ENCODE data around the gene ARSI. TPM values are rescaled to one million over a fixed set of nuclear protein-coding genes. Genes with fewer than 3 reads are reported as not detected.

ARSI gene
- polyA plus RNA-seq, 1 donor: 2.2 TPM

DNA sequence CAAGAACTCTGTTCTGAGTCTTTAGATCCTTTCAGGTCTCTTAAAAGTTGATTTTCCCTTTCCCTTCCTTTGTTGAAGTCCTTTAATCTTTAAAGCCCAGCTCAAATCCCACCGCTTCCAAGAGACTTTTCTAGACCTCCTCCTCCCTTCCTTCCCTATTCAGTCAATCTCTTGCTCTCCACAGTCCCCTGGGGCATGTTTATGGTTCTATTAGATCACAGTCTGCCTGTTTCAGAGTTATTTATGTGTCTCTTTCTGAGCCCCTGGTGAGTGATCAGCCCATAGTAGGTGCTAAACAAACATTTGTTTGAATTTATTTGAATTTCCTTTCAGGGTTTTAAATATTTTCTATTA, 7.2 kb upstream of the ARSI start:
- 89% methylated on average over 1 of the region's 1 CpG for WGBS (ENCODE audit: insufficient coverage, low lambda C conversion rate)

DNA sequence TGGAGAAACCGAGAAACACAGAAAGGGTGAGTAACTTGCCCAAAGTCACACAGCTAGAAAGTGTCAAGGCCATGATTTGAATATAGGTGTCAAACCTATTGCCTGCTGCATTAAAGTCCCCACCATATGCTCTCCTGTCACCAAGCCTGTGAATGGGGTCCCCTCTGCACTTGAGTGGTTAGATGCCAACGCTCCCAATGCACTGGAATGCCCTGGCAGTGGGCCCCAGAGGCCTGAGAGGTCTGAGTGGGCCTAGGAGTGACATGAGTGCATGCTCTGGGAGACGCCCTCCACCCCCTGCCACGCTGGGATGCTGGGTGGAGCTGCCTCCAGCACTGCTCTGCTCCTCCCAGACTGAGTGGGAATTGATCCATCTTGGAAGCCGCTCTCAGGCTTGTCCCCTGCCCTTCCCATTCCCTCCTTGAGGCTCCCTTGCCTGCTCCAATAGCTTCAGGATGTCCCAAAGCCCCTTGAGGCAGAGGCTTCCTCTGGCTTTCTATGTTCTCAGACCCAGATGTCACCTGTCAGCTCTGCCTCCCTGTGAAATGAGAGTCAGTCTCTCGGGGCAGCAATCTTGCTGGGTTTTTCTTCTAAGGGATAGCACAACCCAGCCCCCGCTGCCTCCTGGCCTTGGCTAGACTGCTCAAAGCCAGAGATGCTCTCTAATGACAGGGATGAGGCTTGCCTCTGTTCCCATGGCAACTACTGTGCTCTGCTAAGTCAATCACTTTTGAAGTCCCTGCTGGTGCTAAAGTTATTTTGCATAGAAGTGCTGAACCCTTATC, 6.6 kb upstream of the ARSI start:
- H3K4me3 ChIP-seq (ENCODE audit: low read length): no peak overlapping the region
- no peaks in the 10 kb centered on the region for H3K4me1 ChIP-seq (ENCODE audit: control insufficient read depth, insufficient read depth, low read length)
- DNase-seq: no peak
- peaks cover 4% of the 10 kb centered on the region for H3K27me3 ChIP-seq (ENCODE audit: control insufficient read depth, insufficient read depth, low read length)
- no peaks in the 10 kb centered on the region for H3K36me3 ChIP-seq (ENCODE audit: control insufficient read depth, insufficient read depth, low read length)
- H3K9me3 ChIP-seq (ENCODE audit: control insufficient read depth, low read depth, low read length): no peaks in the 10 kb centered on the region
- no peak overlapping the region for H3K27ac ChIP-seq (ENCODE audit: low read length)
- WGBS (ENCODE audit: insufficient coverage, low lambda C conversion rate): no CpG with 5 or more reads among the region's 7 CpGs

More for the DNA sequence above, 7.2 kb upstream of the ARSI start:
- no peak for DNase-seq
- no peaks in the 10 kb centered on the region for H3K9me3 ChIP-seq (ENCODE audit: control insufficient read depth, low read depth, low read length)
- H3K27ac ChIP-seq (ENCODE audit: low read length): no peak overlapping the region
- no peak overlapping the region for H3K4me3 ChIP-seq (ENCODE audit: low read length)
- H3K4me1 ChIP-seq (ENCODE audit: control insufficient read depth, insufficient read depth, low read length): no peaks in the 10 kb centered on the region
- H3K27me3 ChIP-seq (ENCODE audit: control insufficient read depth, insufficient read depth, low read length): no peaks in the 10 kb centered on the region
- H3K36me3 ChIP-seq (ENCODE audit: control insufficient read depth, insufficient read depth, low read length): no peaks in the 10 kb centered on the region

DNA sequence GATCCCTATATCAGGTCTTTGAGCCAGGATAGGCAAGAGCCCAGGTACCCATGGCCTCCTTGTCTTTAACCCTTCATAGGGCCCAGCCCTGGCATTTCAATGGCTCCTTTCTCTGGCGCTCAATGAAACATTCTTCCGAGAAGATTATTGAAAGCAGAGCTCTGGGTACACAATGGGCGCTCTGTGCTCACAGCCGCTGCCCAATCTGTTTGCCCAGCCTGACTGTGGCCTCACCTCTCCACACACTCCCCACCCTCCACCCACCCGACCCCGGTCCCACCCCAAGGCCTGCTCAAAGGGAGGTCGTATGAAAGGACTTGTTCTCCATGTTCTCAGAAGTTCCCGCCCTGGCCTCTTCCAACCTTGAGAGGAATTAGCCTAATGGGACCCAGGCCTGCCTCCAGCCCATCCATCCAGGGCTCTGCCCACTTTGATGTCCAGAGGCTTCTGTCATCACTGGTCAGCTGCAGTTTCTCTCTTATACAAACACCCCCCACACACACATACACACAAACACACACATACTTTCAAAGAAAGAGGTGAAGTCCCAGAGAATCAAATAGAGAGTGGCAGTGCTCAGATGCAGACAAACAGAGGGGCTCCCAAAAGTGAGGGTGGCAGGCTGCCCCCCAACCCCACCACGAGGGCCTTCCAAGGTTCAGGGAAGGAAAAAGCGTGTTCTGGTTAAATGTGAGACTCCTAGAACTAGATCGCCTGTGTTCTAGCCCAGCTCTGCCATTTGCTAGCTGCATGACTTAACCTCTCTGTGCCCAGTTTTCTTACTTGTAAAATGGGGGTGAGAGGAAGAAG, 5.1 kb upstream of the ARSI start:
- Histone ChIP-seq H3K4me3 (ENCODE audit: low read length) (no peak overlapping the region), H3K27me3 (ENCODE audit: control insufficient read depth, insufficient read depth, low read length) (peaks cover 17% of the 10 kb centered on the region), H3K9me3 (ENCODE audit: control insufficient read depth, low read depth, low read length) (no peaks in the 10 kb centered on the region), H3K36me3 (ENCODE audit: control insufficient read depth, insufficient read depth, low read length) (no peaks in the 10 kb centered on the region), H3K4me1 (ENCODE audit: control insufficient read depth, insufficient read depth, low read length) (peaks cover 7% of the 10 kb centered on the region), H3K27ac (ENCODE audit: low read length) (no peak overlapping the region)
- DNase-seq: no peak
- WGBS (ENCODE audit: insufficient coverage, low lambda C conversion rate): 100% methylated on average over 1 of the region's 11 CpGs

DNA sequence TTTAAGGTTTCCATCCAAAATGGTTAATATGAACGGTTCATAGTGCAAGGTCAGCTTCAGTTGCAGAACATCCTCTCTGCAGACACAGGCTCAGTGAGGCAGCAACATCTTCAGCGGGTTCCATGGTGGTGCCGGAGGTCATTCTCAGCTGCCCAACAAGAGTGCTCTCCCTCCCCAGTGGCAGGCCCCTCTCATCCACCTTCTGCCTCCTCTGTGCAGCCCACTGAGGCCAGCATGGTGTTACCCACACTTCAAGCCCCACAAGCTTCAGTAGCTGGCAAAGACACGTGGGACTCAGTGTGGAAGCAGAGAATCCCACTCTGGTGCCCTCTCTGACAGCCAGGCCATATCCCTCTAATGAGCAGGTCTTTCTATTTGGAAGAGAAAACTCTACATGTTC, 4.1 kb upstream of the ARSI start:
- H3K27me3 ChIP-seq (ENCODE audit: control insufficient read depth, insufficient read depth, low read length): peaks cover 26% of the 10 kb centered on the region
- no peak overlapping the region for H3K27ac ChIP-seq (ENCODE audit: low read length)
- H3K4me3 ChIP-seq (ENCODE audit: low read length): no peak overlapping the region
- H3K4me1 ChIP-seq (ENCODE audit: control insufficient read depth, insufficient read depth, low read length): peaks cover 7% of the 10 kb centered on the region
- no peaks in the 10 kb centered on the region for H3K9me3 ChIP-seq (ENCODE audit: control insufficient read depth, low read depth, low read length)
- DNase-seq: no peak
- H3K36me3 ChIP-seq (ENCODE audit: control insufficient read depth, insufficient read depth, low read length): no peaks in the 10 kb centered on the region
- WGBS (ENCODE audit: insufficient coverage, low lambda C conversion rate): no CpG with 5 or more reads among the region's 4 CpGs

DNA sequence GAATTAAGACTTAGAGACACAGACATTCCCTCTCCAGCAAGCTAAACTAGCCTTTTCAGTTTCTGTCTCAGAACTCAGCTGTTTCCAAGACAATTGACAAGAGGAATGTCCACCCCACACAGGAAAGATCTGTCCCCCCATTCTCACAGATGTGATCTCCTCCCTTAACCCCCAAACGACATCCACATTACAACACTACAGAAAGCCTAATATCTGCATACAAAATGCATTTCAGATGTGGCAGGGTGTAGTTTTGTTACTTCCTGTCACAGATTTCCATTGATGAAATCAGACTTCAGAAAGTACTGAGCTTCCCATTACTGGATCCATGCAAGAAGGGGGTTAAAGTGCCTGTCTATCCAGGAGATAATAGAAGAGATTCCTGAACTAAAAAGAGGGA, 2.9 kb upstream of the ARSI start:
- peaks cover 7% of the 10 kb centered on the region for H3K4me1 ChIP-seq (ENCODE audit: control insufficient read depth, insufficient read depth, low read length)
- H3K4me3 ChIP-seq (ENCODE audit: low read length): no peak overlapping the region
- no peaks in the 10 kb centered on the region for H3K36me3 ChIP-seq (ENCODE audit: control insufficient read depth, insufficient read depth, low read length)
- no peak for DNase-seq
- WGBS (ENCODE audit: insufficient coverage, low lambda C conversion rate): no CpG with 5 or more reads among the region's 1 CpG
- H3K9me3 ChIP-seq (ENCODE audit: control insufficient read depth, low read depth, low read length): no peaks in the 10 kb centered on the region
- peaks cover 37% of the 10 kb centered on the region for H3K27me3 ChIP-seq (ENCODE audit: control insufficient read depth, insufficient read depth, low read length)
- no peak overlapping the region for H3K27ac ChIP-seq (ENCODE audit: low read length)

DNA sequence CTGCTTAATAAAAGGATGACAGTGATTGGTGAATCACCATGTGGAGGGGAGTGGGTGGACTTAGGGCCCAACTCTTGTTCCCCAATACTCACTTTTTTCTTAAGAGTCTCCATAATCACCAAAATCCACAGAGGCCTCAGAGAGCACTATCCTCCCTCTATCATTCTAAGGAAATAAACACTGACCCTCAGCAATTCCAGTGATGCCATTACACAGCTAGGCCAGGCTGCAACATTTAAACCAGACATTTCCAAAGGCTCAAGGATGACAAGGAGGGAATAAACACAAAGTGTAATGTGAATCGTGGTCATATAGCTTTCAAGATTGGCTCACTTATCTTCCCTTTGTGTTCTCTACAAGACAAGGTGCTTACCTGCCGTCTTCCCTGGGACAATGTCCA, 2.4 kb upstream of the ARSI start:
- no CpG with 5 or more reads among the region's 2 CpGs for WGBS (ENCODE audit: insufficient coverage, low lambda C conversion rate)
- H3K27ac ChIP-seq (ENCODE audit: low read length): no peak overlapping the region

DNA sequence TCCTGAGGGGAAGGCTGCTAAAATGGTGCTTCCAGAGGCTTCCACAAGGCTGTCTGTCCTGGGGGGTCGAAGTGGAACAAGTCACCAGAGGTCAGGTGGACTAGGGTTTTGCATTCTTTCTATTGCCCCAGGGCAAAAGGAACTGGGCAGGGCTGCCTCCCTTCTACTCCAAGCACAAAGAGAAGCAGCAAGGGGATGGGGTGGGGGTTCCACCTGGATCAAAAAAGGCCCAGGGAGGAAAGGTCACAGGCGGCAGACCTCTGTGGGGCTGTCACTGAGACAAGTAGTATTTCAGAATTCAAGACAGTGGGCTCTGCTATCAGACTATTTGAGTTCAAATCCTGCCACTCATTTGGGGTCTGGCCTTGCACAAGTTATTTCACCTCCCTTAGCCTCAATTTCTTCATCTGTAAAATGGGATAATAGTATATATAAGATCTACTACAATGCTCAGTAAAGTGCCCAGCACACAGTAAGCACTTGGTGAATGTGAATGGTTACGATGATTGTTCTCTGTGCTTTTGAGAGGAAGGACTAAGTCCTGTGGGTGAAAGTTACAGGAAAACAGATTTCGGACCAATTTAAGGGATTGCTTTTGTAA, 1.9 kb upstream of the ARSI start:
- DNase-seq: no peak
- Histone ChIP-seq H3K36me3 (ENCODE audit: control insufficient read depth, insufficient read depth, low read length) (no peaks in the 10 kb centered on the region), H3K27ac (ENCODE audit: low read length) (no peak overlapping the region), H3K27me3 (ENCODE audit: control insufficient read depth, insufficient read depth, low read length) (peaks cover 41% of the 10 kb centered on the region), H3K9me3 (ENCODE audit: control insufficient read depth, low read depth, low read length) (no peaks in the 10 kb centered on the region), H3K4me3 (ENCODE audit: low read length) (no peak overlapping the region), H3K4me1 (ENCODE audit: control insufficient read depth, insufficient read depth, low read length) (peaks cover 7% of the 10 kb centered on the region)
- WGBS (ENCODE audit: insufficient coverage, low lambda C conversion rate): no CpG with 5 or more reads among the region's 4 CpGs

More for the DNA sequence above, 2.4 kb upstream of the ARSI start:
- Histone ChIP-seq H3K27me3 (ENCODE audit: control insufficient read depth, insufficient read depth, low read length) (peaks cover 41% of the 10 kb centered on the region), H3K36me3 (ENCODE audit: control insufficient read depth, insufficient read depth, low read length) (no peaks in the 10 kb centered on the region), H3K4me3 (ENCODE audit: low read length) (no peak overlapping the region), H3K9me3 (ENCODE audit: control insufficient read depth, low read depth, low read length) (no peaks in the 10 kb centered on the region), H3K4me1 (ENCODE audit: control insufficient read depth, insufficient read depth, low read length) (peaks cover 7% of the 10 kb centered on the region)
- DNase-seq: no peak

DNA sequence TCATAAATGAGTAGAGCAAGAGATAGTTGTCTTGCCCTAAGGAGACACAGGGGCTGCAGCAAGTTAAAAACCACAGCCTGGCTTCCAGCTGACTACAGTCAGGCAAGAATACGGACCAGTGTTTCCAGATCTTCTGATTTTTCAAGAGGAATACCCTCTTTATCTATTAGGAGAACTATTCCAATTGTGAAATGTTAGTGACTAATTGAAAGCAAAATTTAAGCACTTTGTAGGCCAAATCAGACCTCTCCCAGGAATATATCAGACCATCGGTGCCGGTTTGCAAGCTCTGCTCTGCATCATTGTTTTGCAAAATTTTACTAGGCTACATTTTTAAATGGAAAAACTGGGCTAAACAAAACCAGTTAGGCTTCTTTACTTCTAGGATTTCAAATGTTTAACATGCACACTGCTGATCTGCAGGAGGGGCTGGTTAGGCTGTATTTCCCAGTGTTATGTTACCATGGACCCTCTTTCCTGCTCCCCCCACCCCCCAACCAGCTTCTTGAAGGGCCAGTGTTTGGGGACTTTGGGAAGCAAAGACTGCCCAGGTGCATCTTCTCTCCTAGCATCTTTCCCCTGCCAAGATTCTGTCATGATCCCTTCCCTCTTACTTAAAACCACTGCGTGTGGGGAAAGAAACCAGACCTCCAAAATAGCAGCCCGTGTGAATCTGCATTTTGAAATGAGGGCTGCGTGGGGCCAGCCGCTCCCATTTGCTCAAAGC, 1.1 kb upstream of the ARSI start:
- Histone ChIP-seq H3K9me3 (ENCODE audit: control insufficient read depth, low read depth, low read length) (no peaks in the 10 kb centered on the region), H3K4me1 (ENCODE audit: control insufficient read depth, insufficient read depth, low read length) (peaks cover 7% of the 10 kb centered on the region), H3K4me3 (ENCODE audit: low read length) (no peak overlapping the region), H3K27ac (ENCODE audit: low read length) (peak overlapping the region; percentile 61), H3K27me3 (ENCODE audit: control insufficient read depth, insufficient read depth, low read length) (peaks cover 41% of the 10 kb centered on the region), H3K36me3 (ENCODE audit: control insufficient read depth, insufficient read depth, low read length) (no peaks in the 10 kb centered on the region)
- peak in 1 of 2 donors; percentile 46 for DNase-seq
- WGBS (ENCODE audit: insufficient coverage, low lambda C conversion rate): 83% methylated on average over 1 of the region's 7 CpGs

DNA sequence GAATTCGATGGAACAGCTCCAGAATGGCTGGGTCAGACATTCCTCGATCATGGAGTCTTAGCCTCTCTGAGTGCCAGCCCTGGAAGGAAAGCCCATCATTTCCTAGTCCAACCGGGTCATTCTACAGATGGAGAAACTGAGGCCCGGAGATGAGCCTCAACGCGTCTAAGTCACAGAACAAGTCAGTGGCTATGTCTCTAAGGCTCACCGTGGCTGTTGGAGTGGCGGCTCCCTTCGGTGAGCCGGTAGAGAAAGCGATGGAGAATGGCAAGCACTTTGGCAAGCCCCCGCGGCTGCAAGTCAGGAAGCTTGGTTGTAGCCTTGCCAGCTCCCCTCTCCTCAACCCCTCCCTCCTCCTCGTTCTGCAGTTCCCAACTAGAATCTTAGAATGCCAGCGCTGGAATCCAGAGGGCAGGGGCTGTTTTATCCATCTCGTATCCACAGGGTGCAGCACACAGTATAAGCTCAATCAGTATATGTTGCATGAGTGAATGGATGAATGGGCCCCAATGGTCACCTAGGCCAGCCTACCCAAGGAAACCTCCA, 438 bp upstream of the ARSI start:
- Histone ChIP-seq H3K27ac (ENCODE audit: low read length) (peak overlapping the region; percentile 61), H3K9me3 (ENCODE audit: control insufficient read depth, low read depth, low read length) (no peaks in the 10 kb centered on the region), H3K36me3 (ENCODE audit: control insufficient read depth, insufficient read depth, low read length) (no peaks in the 10 kb centered on the region), H3K4me1 (ENCODE audit: control insufficient read depth, insufficient read depth, low read length) (peaks cover 7% of the 10 kb centered on the region), H3K4me3 (ENCODE audit: low read length) (no peak overlapping the region), H3K27me3 (ENCODE audit: control insufficient read depth, insufficient read depth, low read length) (peaks cover 41% of the 10 kb centered on the region)
- DNase-seq: no peak
- whole genome bisulfite sequencing (ENCODE audit: insufficient coverage, low lambda C conversion rate): no CpG with 5 or more reads among the region's 16 CpGs

DNA sequence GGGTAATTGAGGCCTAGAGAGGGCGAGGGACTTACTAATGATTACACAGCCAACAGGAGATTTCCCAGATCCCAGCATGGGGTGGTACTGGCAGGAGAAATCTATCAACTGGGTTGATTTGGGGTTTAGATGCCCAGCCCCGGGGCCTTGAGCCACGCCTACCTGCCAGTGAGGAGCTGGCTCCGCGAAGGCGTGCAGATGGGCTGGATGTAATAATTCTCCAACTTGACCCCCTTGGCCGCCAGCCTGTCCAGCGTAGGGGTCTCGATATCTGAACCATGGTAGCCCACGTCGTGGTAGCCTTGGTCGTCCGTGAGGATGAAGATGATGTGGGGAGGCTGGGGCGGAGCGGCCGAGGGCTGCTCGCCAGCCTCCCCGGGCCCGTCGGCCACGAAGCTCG, 804 bp downstream of the ARSI start:
- Histone ChIP-seq H3K4me3 (ENCODE audit: low read length) (peak overlapping the region; percentile 35), H3K4me1 (ENCODE audit: control insufficient read depth, insufficient read depth, low read length) (peaks cover 7% of the 10 kb centered on the region), H3K36me3 (ENCODE audit: control insufficient read depth, insufficient read depth, low read length) (no peaks in the 10 kb centered on the region), H3K27me3 (ENCODE audit: control insufficient read depth, insufficient read depth, low read length) (peaks cover 41% of the 10 kb centered on the region), H3K27ac (ENCODE audit: low read length) (no peak overlapping the region), H3K9me3 (ENCODE audit: control insufficient read depth, low read depth, low read length) (no peaks in the 10 kb centered on the region)
- WGBS (ENCODE audit: insufficient coverage, low lambda C conversion rate): no CpG with 5 or more reads among the region's 22 CpGs
- no peak for DNase-seq
